Activated T-cell treated with anti-CD3 and anti-CD28 coated beads, Interleukin-2, amount 50 U/mL, for 72 hours (primary cell): ENCODE measurements around the gene PHETA1. TPM values are rescaled to one million over a fixed set of nuclear protein-coding genes. Genes with fewer than 3 reads are reported as not detected.
"Not testable (repeated sequence)": the region's sequence is repeated elsewhere in the genome, so short reads cannot be mapped to it uniquely, and the experiment has no call there.

Experiments
- ATAC-seq, 2 donors: fragments of 150-1000 bp; cut with Tn5 transposase; replicated peaks in 1 of 2; 2 replicates each; pipeline ENCODE4 v1.10.0; 2021; ENCODE audit warnings: moderate library complexity in 2 of 2, mild to moderate bottlenecking in 1 of 2
- DNase-seq, 2 donors: peaks; one replicate each; pipeline ENCODE4 v3.0.0; 2021 to 2022; ENCODE audit warnings: mixed read lengths in 1 of 2
- H3K27ac Mint-ChIP-seq: one replicate; pipeline ENCODE4 v1.8.0; 2022; ENCODE audit warnings: mild to moderate bottlenecking, moderate library complexity, mixed read lengths
- H3K27me3 Mint-ChIP-seq: one replicate; pipeline ENCODE4 v1.8.0; 2022; ENCODE audit warnings: low read depth, mixed read lengths
- H3K36me3 Mint-ChIP-seq, 2 donors: one replicate each; pipeline ENCODE4 v1.8.0; 2022; ENCODE audit warnings: mixed read lengths in 2 of 2, mild to moderate bottlenecking in 1 of 2; ENCODE audit not compliant: insufficient read depth in 2 of 2
- H3K4me1 Mint-ChIP-seq: one replicate; pipeline ENCODE4 v1.8.0; 2022; ENCODE audit warnings: low read depth, mixed read lengths
- H3K4me3 Mint-ChIP-seq, 2 donors: one replicate each; pipeline ENCODE4 v1.8.0; 2022; ENCODE audit warnings: mild to moderate bottlenecking in 2 of 2, mixed read lengths in 2 of 2, moderate library complexity in 2 of 2
- H3K9me3 Mint-ChIP-seq, 2 donors: one replicate each; pipeline ENCODE4 v1.8.0; 2022; ENCODE audit warnings: mixed read lengths in 2 of 2
- total RNA-seq, 2 donors: library from RNA; stranded (reverse); gene quantifications; one replicate each; pipeline ENCODE4 v1.2.3, GENCODE V29; 2022

PHETA1 gene
- total RNA-seq, 2 donors from 2014 or later, result 1.0 to 2.2 TPM

GRCh38 chr12:111347891-111348644 is 20.8 kb downstream of the PHETA1 start:
- Mint-ChIP-seq H3K4me1 (no peaks in the 10 kb centered on the region), H3K27me3 (no peaks in the 10 kb centered on the region), H3K36me3 (peaks cover 0 to 8% of the 10 kb centered on the region in 2 donors), H3K4me3 (no peak overlapping the region), H3K27ac (no peak overlapping the region), H3K9me3 (peaks cover 0 to 13% of the 10 kb centered on the region in 2 donors)
- ATAC-seq (no peak), DNase-seq (no peak)

- DNase-seq (no peak), ATAC-seq (no peak)
- Mint-ChIP-seq H3K27ac (no peak overlapping the region), H3K4me1 (no peaks in the 10 kb centered on the region), H3K27me3 (no peaks in the 10 kb centered on the region), H3K4me3 (no peak overlapping the region), H3K36me3 (peaks cover 0 to 8% of the 10 kb centered on the region in 2 donors), H3K9me3 (peaks cover 0 to 13% of the 10 kb centered on the region in 2 donors)
Observed at GRCh38 chr12:111344254-111344875, 24.5 kb downstream of the PHETA1 start.

GRCh38 chr12:111343181-111343580 is 25.7 kb downstream of the PHETA1 start:
- H3K27ac Mint-ChIP-seq, result no peak overlapping the region
- ATAC-seq, result no peak
- no peak overlapping the region for H3K4me3 Mint-ChIP-seq
- peaks cover 0 to 5% of the 10 kb centered on the region in 2 donors for H3K9me3 Mint-ChIP-seq
- H3K27me3 Mint-ChIP-seq, result no peaks in the 10 kb centered on the region
- peaks cover 0 to 3% of the 10 kb centered on the region in 2 donors for H3K36me3 Mint-ChIP-seq
- DNase-seq, result no peak
- H3K4me1 Mint-ChIP-seq, result no peaks in the 10 kb centered on the region

GRCh38 chr12:111342376-111342775 is 26.5 kb downstream of the PHETA1 start:
- Mint-ChIP-seq H3K4me3 (no peak overlapping the region), H3K36me3 (peaks cover 0 to 3% of the 10 kb centered on the region in 2 donors), H3K27ac (no peak overlapping the region), H3K27me3 (no peaks in the 10 kb centered on the region), H3K9me3 (peaks cover 0 to 3% of the 10 kb centered on the region in 2 donors), H3K4me1 (no peaks in the 10 kb centered on the region)
- DNase-seq, result no peak
- ATAC-seq, result no peak

- Mint-ChIP-seq H3K9me3 (no peaks in the 10 kb centered on the region), H3K27me3 (no peaks in the 10 kb centered on the region), H3K27ac (no peak overlapping the region), H3K4me3 (no peak overlapping the region), H3K36me3 (no peaks in the 10 kb centered on the region), H3K4me1 (no peaks in the 10 kb centered on the region)
- DNase-seq (no peak), ATAC-seq (no peak)
Observed at GRCh38 chr12:111341426-111342065, 27.3 kb downstream of the PHETA1 start.

GRCh38 chr12:111340680-111341079 is 28.2 kb downstream of the PHETA1 start:
- not testable (repeated sequence) for H3K4me1 Mint-ChIP-seq

GRCh38 chr12:111340231-111340630 is 28.7 kb downstream of the PHETA1 start:
- ATAC-seq, result no peak
- no peak for DNase-seq
- H3K4me3 Mint-ChIP-seq, result no peak overlapping the region
- no peaks in the 10 kb centered on the region for H3K9me3 Mint-ChIP-seq
- no peak overlapping the region for H3K27ac Mint-ChIP-seq
- no peaks in the 10 kb centered on the region for H3K4me1 Mint-ChIP-seq
- H3K27me3 Mint-ChIP-seq, result no peaks in the 10 kb centered on the region
- no peaks in the 10 kb centered on the region for H3K36me3 Mint-ChIP-seq

More at GRCh38 chr12:111340680-111341079, 28.2 kb downstream of the PHETA1 start:
- not testable (repeated sequence) for H3K9me3 Mint-ChIP-seq, H3K27me3 Mint-ChIP-seq, DNase-seq, H3K36me3 Mint-ChIP-seq, ATAC-seq, H3K27ac Mint-ChIP-seq, H3K4me3 Mint-ChIP-seq

- Mint-ChIP-seq H3K4me3 (no peak overlapping the region), H3K27ac (no peak overlapping the region), H3K9me3 (no peaks in the 10 kb centered on the region), H3K27me3 (no peaks in the 10 kb centered on the region), H3K4me1 (no peaks in the 10 kb centered on the region), H3K36me3 (no peaks in the 10 kb centered on the region)
- ATAC-seq, result no peak
- DNase-seq, result no peak
Observed at GRCh38 chr12:111339321-111339938, 29.5 kb downstream of the PHETA1 start.

- no peak overlapping the region for H3K27ac Mint-ChIP-seq
- H3K27me3 Mint-ChIP-seq, result no peaks in the 10 kb centered on the region
- no peak for ATAC-seq
Observed at GRCh38 chr12:111338096-111338495, 30.8 kb downstream of the PHETA1 start.

GRCh38 chr12:111337371-111337770 is 31.5 kb downstream of the PHETA1 start:
- Mint-ChIP-seq H3K4me1 (no peaks in the 10 kb centered on the region), H3K4me3 (no peak overlapping the region), H3K27ac (no peak overlapping the region), H3K36me3 (no peaks in the 10 kb centered on the region), H3K27me3 (no peaks in the 10 kb centered on the region), H3K9me3 (no peaks in the 10 kb centered on the region)
- DNase-seq (no peak), ATAC-seq (no peak)

More at GRCh38 chr12:111338096-111338495, 30.8 kb downstream of the PHETA1 start:
- no peak overlapping the region for H3K4me3 Mint-ChIP-seq
- H3K36me3 Mint-ChIP-seq, result no peaks in the 10 kb centered on the region
- no peak for DNase-seq
- H3K9me3 Mint-ChIP-seq, result no peaks in the 10 kb centered on the region
- no peaks in the 10 kb centered on the region for H3K4me1 Mint-ChIP-seq

- H3K9me3 Mint-ChIP-seq, H3K27ac Mint-ChIP-seq, H3K27me3 Mint-ChIP-seq, ATAC-seq, DNase-seq, H3K4me3 Mint-ChIP-seq, H3K4me1 Mint-ChIP-seq, H3K36me3 Mint-ChIP-seq: not testable (repeated sequence)
Observed at GRCh38 chr12:111336411-111336810, 32.5 kb downstream of the PHETA1 start.

GRCh38 chr12:111335811-111336210 is 33.1 kb downstream of the PHETA1 start:
- H3K4me3 Mint-ChIP-seq, result no peak overlapping the region
- ATAC-seq, result no peak
- no peaks in the 10 kb centered on the region for H3K27me3 Mint-ChIP-seq
- no peaks in the 10 kb centered on the region for H3K9me3 Mint-ChIP-seq
- peaks cover 2% of the 10 kb centered on the region for H3K4me1 Mint-ChIP-seq
- no peak overlapping the region for H3K27ac Mint-ChIP-seq
- no peak for DNase-seq
- H3K36me3 Mint-ChIP-seq, result no peaks in the 10 kb centered on the region

- H3K36me3 Mint-ChIP-seq, DNase-seq, H3K27ac Mint-ChIP-seq: not testable (repeated sequence)
Observed at GRCh38 chr12:111335301-111335700, 33.6 kb downstream of the PHETA1 start.

More at GRCh38 chr12:111335301-111335700, 33.6 kb downstream of the PHETA1 start:
- not testable (repeated sequence) for H3K27me3 Mint-ChIP-seq, H3K4me1 Mint-ChIP-seq, H3K9me3 Mint-ChIP-seq, H3K4me3 Mint-ChIP-seq, ATAC-seq
